K562 (cell line): ENCODE measurements around the gene SLC32A1.
A peak's percentile ranks its signal among the peaks of the same experiment; 100 is the strongest.

Source experiments
- BHLHE40 ChIP-seq: IDR thresholded peaks from 2 replicates; pipeline ENCODE4 v1.6.1; 2011; ENCODE audit warnings: low read length, improper control_type of control experiment
- CBX5 ChIP-seq: IDR thresholded peaks from 2 replicates; pipeline ENCODE4 v1.6.1; 2014; ENCODE audit warnings: low read depth, borderline replicate concordance
- EP300 ChIP-seq: IDR thresholded peaks from 2 replicates; pipeline ENCODE4 v1.6.1; 2012; ENCODE audit warnings: low read length, improper control_type of control experiment
- MTA2 ChIP-seq: fragments of 450-650 bp; IDR thresholded peaks from 2 replicates; pipeline ENCODE4 v1.6.1; 2016; ENCODE audit warnings: low read depth
- RAD21 ChIP-seq, 2 experiments: fragments of 250-450 bp in 1 of 2; fragments of 450-650 bp in 1 of 2; sonication (Bioruptor Pico) in 1 of 2; formaldehyde crosslinking in 1 of 2; IDR thresholded peaks in 1 of 2; conservative IDR thresholded peaks in 1 of 2; 2 replicates each; pipeline versions ENCODE4 v1.4.0 to v1.8.0; 2020 to 2022; ENCODE audit warnings: mild to moderate bottlenecking in 2 of 2, moderate library complexity in 1 of 2
- RBM14 ChIP-seq: fragments of 200-400 bp; formaldehyde crosslinking; IDR thresholded peaks from 2 replicates; pipeline ENCODE4 v1.6.1; 2018; ENCODE audit warnings: low read depth, mild to moderate bottlenecking, low read length, moderate library complexity, borderline replicate concordance; ENCODE audit not compliant: insufficient read depth
- SP1 ChIP-seq: sonication (generic); formaldehyde crosslinking; IDR thresholded peaks from 2 replicates; pipeline ENCODE4 v1.8.1; 2022; ENCODE audit warnings: mild to moderate bottlenecking, missing genetic modification reagents
- SP2 ChIP-seq: IDR thresholded peaks from 2 replicates; pipeline ENCODE4 v1.6.1; 2011; ENCODE audit warnings: mild to moderate bottlenecking, low read depth, low read length, moderate library complexity; ENCODE audit not compliant: poor library complexity, severe bottlenecking; ENCODE audit errors: extremely low read depth
- TF ChIP-seq, protein P1 (sequence below): sonication (generic); formaldehyde crosslinking; IDR thresholded peaks from 2 replicates; pipeline ENCODE4 v1.8.1; 2023; ENCODE audit warnings: mild to moderate bottlenecking, missing genetic modification reagents
- TF ChIP-seq, protein P2 (sequence below), 3 experiments: IDR thresholded peaks in 2 of 3; conservative IDR thresholded peaks in 1 of 3; 2 replicates each; pipeline ENCODE4 v1.5.1; 2011 to 2012; ENCODE audit warnings: low read length in 3 of 3, mild to moderate bottlenecking in 3 of 3, control low read depth in 2 of 3, improper control_type of control experiment in 1 of 3, inconsistent platforms in 1 of 3, low read depth in 1 of 3, mixed read lengths in 1 of 3, moderate library complexity in 1 of 3; ENCODE audit not compliant: insufficient read depth in 2 of 3
- TF ChIP-seq, protein P3 (sequence below), 2 experiments: IDR thresholded peaks in 1 of 2; conservative IDR thresholded peaks in 1 of 2; 2 replicates each; pipeline ENCODE4 v1.6.1; 2016; ENCODE audit warnings: low read depth in 2 of 2, mild to moderate bottlenecking in 1 of 2, missing compliant biosample characterization in 1 of 2, missing genetic modification characterization in 1 of 2, moderate library complexity in 1 of 2
- TF ChIP-seq, protein P4 (sequence below): sonication (generic); formaldehyde crosslinking; IDR thresholded peaks from 2 replicates; pipeline ENCODE4 v1.8.0; 2022; ENCODE audit warnings: mild to moderate bottlenecking, missing genetic modification reagents, borderline replicate concordance

DNA sequence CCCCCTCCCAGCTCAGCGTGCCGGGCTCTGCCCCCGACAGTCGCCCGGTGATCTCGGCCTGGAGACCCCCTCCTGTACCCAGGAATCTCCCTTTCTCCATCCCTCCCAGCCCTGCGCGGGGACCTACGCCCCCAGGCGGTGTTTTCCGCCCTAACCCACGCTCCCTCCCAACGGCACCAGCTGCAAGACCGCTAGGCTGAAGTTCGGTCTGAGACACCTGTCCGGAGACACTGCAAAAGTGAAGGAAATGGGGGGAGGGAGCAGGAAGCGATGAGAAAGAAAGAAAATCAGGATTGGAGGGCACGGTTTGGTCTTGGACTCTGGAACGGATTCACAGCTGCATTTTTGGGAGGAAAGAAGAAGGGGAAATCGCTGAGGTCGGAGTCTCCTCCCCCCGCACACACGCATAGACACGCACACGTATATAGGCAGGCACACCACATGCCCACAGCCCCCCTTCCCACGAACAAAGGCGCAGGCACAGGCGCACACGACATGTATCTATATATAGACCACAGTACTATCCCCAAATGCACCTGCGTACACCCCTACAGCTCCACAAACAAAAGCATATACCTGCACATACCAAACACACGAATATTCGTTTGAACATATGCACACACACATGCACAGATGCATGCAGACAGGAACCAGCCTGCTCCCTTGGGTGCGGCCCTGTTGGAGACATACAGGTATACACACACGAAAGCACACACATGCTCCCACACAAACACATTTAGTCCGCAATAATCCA, 1.0 kb downstream of the SLC32A1 start:
- TF ChIP-seq EP300 (no peak), CBX5 (no peak), RAD21 (CRISPR knock-in tag; conservative IDR thresholded peaks at IDR 0.05 in 1 of 2, IDR thresholded peaks at IDR 0.05 in 1 of 2) (peak in 1 of 2 experiments; percentile 33; a peak in 2 of 4 replicates), RBM14 (no peak), MTA2 (no peak), SP1 (no peak), SP2 (no peak), BHLHE40 (no peak)
- TF ChIP-seq, protein P1, sequence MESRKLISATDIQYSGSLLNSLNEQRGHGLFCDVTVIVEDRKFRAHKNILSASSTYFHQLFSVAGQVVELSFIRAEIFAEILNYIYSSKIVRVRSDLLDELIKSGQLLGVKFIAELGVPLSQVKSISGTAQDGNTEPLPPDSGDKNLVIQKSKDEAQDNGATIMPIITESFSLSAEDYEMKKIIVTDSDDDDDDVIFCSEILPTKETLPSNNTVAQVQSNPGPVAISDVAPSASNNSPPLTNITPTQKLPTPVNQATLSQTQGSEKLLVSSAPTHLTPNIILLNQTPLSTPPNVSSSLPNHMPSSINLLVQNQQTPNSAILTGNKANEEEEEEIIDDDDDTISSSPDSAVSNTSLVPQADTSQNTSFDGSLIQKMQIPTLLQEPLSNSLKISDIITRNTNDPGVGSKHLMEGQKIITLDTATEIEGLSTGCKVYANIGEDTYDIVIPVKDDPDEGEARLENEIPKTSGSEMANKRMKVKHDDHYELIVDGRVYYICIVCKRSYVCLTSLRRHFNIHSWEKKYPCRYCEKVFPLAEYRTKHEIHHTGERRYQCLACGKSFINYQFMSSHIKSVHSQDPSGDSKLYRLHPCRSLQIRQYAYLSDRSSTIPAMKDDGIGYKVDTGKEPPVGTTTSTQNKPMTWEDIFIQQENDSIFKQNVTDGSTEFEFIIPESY (CRISPR knock-in tag) = no peak
- TF ChIP-seq, protein P2, sequence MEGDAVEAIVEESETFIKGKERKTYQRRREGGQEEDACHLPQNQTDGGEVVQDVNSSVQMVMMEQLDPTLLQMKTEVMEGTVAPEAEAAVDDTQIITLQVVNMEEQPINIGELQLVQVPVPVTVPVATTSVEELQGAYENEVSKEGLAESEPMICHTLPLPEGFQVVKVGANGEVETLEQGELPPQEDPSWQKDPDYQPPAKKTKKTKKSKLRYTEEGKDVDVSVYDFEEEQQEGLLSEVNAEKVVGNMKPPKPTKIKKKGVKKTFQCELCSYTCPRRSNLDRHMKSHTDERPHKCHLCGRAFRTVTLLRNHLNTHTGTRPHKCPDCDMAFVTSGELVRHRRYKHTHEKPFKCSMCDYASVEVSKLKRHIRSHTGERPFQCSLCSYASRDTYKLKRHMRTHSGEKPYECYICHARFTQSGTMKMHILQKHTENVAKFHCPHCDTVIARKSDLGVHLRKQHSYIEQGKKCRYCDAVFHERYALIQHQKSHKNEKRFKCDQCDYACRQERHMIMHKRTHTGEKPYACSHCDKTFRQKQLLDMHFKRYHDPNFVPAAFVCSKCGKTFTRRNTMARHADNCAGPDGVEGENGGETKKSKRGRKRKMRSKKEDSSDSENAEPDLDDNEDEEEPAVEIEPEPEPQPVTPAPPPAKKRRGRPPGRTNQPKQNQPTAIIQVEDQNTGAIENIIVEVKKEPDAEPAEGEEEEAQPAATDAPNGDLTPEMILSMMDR (IDR thresholded peaks at IDR 0.05 in 2 of 3, conservative IDR thresholded peaks at IDR 0.05 in 1 of 3; ENCODE audit: insufficient read depth in 2 of 3, low read depth in 1 of 3, low read length in 3 of 3) = peak in 1 of 3 experiments; percentile 9; a peak in 1 of 6 replicates
- TF ChIP-seq, protein P3, sequence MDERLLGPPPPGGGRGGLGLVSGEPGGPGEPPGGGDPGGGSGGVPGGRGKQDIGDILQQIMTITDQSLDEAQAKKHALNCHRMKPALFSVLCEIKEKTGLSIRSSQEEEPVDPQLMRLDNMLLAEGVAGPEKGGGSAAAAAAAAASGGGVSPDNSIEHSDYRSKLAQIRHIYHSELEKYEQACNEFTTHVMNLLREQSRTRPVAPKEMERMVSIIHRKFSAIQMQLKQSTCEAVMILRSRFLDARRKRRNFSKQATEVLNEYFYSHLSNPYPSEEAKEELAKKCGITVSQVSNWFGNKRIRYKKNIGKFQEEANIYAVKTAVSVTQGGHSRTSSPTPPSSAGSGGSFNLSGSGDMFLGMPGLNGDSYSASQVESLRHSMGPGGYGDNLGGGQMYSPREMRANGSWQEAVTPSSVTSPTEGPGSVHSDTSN (CRISPR knock-in tag; IDR thresholded peaks at IDR 0.05; ENCODE audit: low read depth) = no peak
- TF ChIP-seq, protein P3 (tag; conservative IDR thresholded peaks at IDR 0.05; ENCODE audit: low read depth) = no peak
- TF ChIP-seq, protein P4, sequence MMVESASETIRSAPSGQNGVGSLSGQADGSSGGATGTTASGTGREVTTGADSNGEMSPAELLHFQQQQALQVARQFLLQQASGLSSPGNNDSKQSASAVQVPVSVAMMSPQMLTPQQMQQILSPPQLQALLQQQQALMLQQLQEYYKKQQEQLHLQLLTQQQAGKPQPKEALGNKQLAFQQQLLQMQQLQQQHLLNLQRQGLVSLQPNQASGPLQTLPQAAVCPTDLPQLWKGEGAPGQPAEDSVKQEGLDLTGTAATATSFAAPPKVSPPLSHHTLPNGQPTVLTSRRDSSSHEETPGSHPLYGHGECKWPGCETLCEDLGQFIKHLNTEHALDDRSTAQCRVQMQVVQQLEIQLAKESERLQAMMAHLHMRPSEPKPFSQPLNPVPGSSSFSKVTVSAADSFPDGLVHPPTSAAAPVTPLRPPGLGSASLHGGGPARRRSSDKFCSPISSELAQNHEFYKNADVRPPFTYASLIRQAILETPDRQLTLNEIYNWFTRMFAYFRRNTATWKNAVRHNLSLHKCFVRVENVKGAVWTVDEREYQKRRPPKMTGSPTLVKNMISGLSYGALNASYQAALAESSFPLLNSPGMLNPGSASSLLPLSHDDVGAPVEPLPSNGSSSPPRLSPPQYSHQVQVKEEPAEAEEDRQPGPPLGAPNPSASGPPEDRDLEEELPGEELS (CRISPR knock-in tag) = no peak
